T-helper 2 cell treated with Interferon-gamma antibody and Interleukin-4, amounts not matched to agents 5 μg/mL and 100 μg/mL, for 36 hours (primary cell): ENCODE results near the gene OR5A2.
"Not testable (repeated sequence)": the region's sequence is repeated elsewhere in the genome, so short reads cannot be mapped to it uniquely, and the experiment has no call there.

Experiments
- DNase-seq: peaks from one replicate; pipeline ENCODE4 v3.0.0; 2021; ENCODE audit warnings: low spot score
- H3K27ac Mint-ChIP-seq: one replicate; pipeline ENCODE4 v1.8.0; 2021; ENCODE audit warnings: mild to moderate bottlenecking, mixed read lengths
- H3K27me3 Mint-ChIP-seq: one replicate; pipeline ENCODE4 v1.8.0; 2021; ENCODE audit warnings: low read depth, mixed read lengths
- H3K36me3 Mint-ChIP-seq: one replicate; pipeline ENCODE4 v1.8.0; 2021; ENCODE audit warnings: low read depth, mixed read lengths
- H3K4me1 Mint-ChIP-seq: one replicate; pipeline ENCODE4 v1.8.0; 2021; ENCODE audit warnings: low read depth, mixed read lengths
- H3K4me3 Mint-ChIP-seq: one replicate; pipeline ENCODE4 v1.8.0; 2022; ENCODE audit warnings: mild to moderate bottlenecking, moderate library complexity, mixed read lengths
- H3K9me3 Mint-ChIP-seq: one replicate; pipeline ENCODE4 v1.8.0; 2021; ENCODE audit warnings: mixed read lengths

OR5A2 gene

DNA sequence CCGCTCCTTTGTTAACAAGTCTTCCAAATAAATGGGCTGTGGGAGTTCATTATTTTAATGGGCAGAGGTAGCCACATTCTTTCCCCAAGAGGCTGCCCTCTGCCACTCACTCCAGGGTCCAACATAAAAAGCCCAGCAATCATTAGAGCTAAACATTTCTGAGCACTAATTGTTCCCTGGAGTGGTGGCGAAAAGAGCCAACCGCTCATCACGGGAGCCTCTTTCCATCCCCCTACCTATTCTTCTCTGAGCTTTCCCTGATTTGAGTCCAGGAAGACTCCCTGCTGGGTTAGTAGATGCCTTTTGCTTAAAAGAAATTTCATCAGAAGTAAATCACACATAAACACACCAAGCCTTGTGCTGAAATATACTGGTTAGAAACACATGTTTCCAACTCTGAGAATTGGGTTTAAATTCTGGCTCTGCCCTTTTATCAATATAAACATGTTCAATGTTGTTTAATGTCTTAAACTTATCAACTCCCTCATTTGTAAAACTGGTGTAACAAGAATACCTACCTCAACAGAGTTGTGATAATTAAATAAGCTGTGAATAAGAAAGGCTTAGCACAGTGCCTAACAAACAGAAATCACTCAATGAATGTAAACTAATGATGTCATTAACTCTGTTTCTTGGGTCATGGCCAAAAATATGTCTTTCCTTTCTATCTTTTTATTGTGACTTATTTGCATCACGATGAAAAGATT, at the start of gene OR5A2:
Gene OR5A2, minus strand, starts transcription at position 53 of the 707 bp plus-strand sequence. CDS start 3,460 bp downstream, outside the sequence.
- Mint-ChIP-seq H3K9me3 (no peaks in the 10 kb centered on the region), H3K27ac (no peak within 1 kb of the TSS), H3K36me3 (no peaks in the 10 kb centered on the region), H3K27me3 (peaks cover 2% of the 10 kb centered on the region), H3K4me3 (no peak within 1 kb of the TSS), H3K4me1 (no peaks in the 10 kb centered on the region)
- no peak for DNase-seq

DNA sequence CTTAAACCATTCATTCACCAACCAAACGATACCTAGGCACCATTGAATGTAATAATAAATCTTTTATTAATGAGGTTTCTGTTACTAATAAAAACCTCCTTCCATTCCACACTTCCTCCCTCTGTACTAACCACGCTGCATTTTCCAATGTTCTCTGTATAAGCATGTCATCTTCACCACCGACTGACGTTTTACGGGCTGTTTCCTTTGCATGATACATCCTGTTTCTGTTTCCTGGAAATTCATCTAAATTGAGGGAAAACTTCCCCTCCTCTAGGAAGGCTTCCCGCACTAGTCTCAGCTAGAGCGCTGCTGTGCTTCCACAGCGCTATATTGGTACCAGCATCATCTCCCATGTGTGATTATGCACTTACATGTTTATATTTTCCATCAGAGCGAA, 49.0 kb upstream of the OR5A2 start:
- no peaks in the 10 kb centered on the region for H3K36me3 Mint-ChIP-seq
- DNase-seq = no peak
- no peaks in the 10 kb centered on the region for H3K4me1 Mint-ChIP-seq
- H3K9me3 Mint-ChIP-seq = no peaks in the 10 kb centered on the region
- peaks cover 7% of the 10 kb centered on the region for H3K27me3 Mint-ChIP-seq
- no peak overlapping the region for H3K27ac Mint-ChIP-seq
- H3K4me3 Mint-ChIP-seq = no peak overlapping the region

- Mint-ChIP-seq H3K27me3 (peaks cover 3% of the 10 kb centered on the region), H3K36me3 (no peaks in the 10 kb centered on the region), H3K9me3 (no peaks in the 10 kb centered on the region), H3K27ac (no peak within 1 kb of the TSS), H3K4me1 (no peaks in the 10 kb centered on the region), H3K4me3 (no peak within 1 kb of the TSS)
- DNase-seq = no peak
Measured at GRCh38 chr11:59473015-59473414, 46.8 kb upstream of the OR5A2 start, which contains the start of gene OR4D10. Gene OR4D10, plus strand, starts transcription at chr11:59473315. Its CDS starts 4,115 bp downstream, at chr11:59477430.

GRCh38 chr11:59463190-59463641, 37.0 kb upstream of the OR5A2 start:
- H3K36me3 Mint-ChIP-seq = no peaks in the 10 kb centered on the region
- peaks cover 3% of the 10 kb centered on the region for H3K27me3 Mint-ChIP-seq
- no peak overlapping the region for H3K27ac Mint-ChIP-seq
- no peak overlapping the region for H3K4me3 Mint-ChIP-seq
- H3K4me1 Mint-ChIP-seq = no peaks in the 10 kb centered on the region
- no peaks in the 10 kb centered on the region for H3K9me3 Mint-ChIP-seq
- DNase-seq = no peak

DNA sequence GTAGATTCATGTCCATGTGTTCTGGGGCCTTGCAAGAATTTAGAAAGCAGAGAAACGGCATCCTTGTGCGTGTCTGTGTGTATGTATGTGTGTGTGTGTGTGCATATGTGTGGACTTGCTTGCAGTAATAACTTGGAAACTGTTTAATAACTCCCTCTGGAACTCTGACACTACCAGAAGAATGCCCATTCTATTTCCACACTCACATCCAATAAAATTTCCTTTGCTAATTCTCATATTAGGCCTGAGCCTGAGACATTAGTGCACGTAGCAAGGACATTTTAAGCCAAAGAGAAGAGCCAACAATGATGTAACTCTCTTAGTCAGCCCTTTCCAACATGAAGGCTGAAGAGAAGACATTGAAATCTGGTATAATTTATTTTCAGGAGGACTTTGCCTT, 33.7 kb upstream of the OR5A2 start:
- Mint-ChIP-seq H3K27ac (no peak overlapping the region), H3K9me3 (no peaks in the 10 kb centered on the region), H3K4me3 (no peak overlapping the region), H3K27me3 (peaks cover 3% of the 10 kb centered on the region), H3K4me1 (no peaks in the 10 kb centered on the region), H3K36me3 (no peaks in the 10 kb centered on the region)
- DNase-seq = no peak

DNA sequence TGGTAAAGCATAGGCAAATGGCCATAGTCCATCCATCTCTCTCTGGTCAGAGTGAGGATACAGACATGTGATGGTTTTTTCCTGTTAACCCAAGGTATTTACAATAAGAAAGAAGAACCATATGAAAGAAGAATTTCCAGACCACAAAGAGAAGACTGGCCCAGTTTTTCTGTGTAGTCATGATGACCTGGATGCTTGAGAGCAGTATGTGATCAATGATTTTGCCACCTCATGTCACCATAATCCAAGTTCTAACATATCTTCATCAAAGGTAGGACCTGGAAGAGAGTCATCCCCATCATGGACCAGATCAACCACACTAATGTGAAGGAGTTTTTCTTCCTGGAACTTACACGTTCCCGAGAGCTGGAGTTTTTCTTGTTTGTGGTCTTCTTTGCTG, 30.4 kb upstream of the OR5A2 start, which contains the start of gene OR4D6:
Gene OR4D6, plus strand, starts transcription at position 301 of the 400 bp plus-strand sequence. Its CDS starts 0 bp downstream, at position 301.
- H3K36me3 Mint-ChIP-seq = no peaks in the 10 kb centered on the region
- no peak within 1 kb of the TSS for H3K4me3 Mint-ChIP-seq
- H3K27ac Mint-ChIP-seq = no peak within 1 kb of the TSS
- no peak for DNase-seq
- H3K27me3 Mint-ChIP-seq = no peaks in the 10 kb centered on the region
- no peaks in the 10 kb centered on the region for H3K9me3 Mint-ChIP-seq
- no peaks in the 10 kb centered on the region for H3K4me1 Mint-ChIP-seq

- Mint-ChIP-seq H3K27me3 (peaks cover 5% of the 10 kb centered on the region), H3K36me3 (no peaks in the 10 kb centered on the region), H3K4me3 (no peak overlapping the region), H3K4me1 (no peaks in the 10 kb centered on the region), H3K27ac (no peak overlapping the region), H3K9me3 (no peaks in the 10 kb centered on the region)
- no peak for DNase-seq
Measured at GRCh38 chr11:59448484-59448883, 22.3 kb upstream of the OR5A2 start.

DNA sequence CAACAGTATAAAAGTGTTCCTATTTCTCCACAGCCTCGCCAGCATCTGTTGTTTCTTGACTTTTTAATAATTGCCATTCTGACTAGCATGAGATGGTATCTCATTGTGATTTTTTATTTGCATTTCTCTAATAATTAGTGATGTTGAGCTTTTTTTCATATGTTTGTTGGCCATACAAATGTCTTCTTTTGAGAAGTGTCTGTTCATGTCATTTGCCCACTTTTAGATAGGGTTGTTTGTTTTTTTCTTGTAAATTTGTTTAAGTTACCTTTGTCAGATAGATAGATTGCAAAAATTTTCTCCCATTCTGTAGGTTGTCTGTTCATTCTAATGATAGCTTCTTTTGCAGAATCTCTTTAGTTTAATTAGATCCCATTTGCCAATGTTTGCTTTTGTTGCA, 19.4 kb upstream of the OR5A2 start:
- H3K9me3 Mint-ChIP-seq, H3K36me3 Mint-ChIP-seq, H3K27me3 Mint-ChIP-seq, H3K4me1 Mint-ChIP-seq, H3K4me3 Mint-ChIP-seq, DNase-seq, H3K27ac Mint-ChIP-seq: not testable (repeated sequence)

DNA sequence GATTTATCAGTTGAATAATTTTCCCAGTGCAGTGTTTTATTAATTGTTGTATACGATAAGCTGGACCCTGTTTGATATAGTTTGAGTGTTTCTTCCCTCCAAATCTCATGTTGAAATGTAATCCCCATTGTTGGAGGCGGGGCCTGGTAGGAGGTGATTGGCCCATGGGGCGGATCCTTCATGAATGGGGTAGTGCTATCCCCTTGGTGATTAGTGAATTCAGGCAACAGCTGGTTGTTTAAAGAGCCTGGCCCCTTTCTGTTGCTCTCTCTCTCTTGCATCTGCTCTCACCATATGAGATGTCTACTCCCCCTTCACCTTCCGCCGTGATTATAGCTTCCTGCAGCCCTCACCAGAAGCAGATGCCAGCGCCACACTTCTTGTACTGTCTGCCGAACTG, 11.6 kb upstream of the OR5A2 start:
- H3K27me3 Mint-ChIP-seq = peaks cover 1% of the 10 kb centered on the region
- no peak for DNase-seq
- H3K9me3 Mint-ChIP-seq = no peaks in the 10 kb centered on the region
- H3K36me3 Mint-ChIP-seq = no peaks in the 10 kb centered on the region
- no peak overlapping the region for H3K27ac Mint-ChIP-seq
- H3K4me3 Mint-ChIP-seq = no peak overlapping the region
- no peaks in the 10 kb centered on the region for H3K4me1 Mint-ChIP-seq

- no peak within 1 kb of the TSS for H3K27ac Mint-ChIP-seq
- no peak for DNase-seq
- no peaks in the 10 kb centered on the region for H3K4me1 Mint-ChIP-seq
- no peaks in the 10 kb centered on the region for H3K9me3 Mint-ChIP-seq
- H3K27me3 Mint-ChIP-seq = peaks cover 4% of the 10 kb centered on the region
- H3K36me3 Mint-ChIP-seq = no peaks in the 10 kb centered on the region
- no peak within 1 kb of the TSS for H3K4me3 Mint-ChIP-seq
Measured at GRCh38 chr11:59436169-59436568, 10.0 kb upstream of the OR5A2 start, which contains the start of gene OR5A1. Gene OR5A1, plus strand, starts transcription at chr11:59436469. Its CDS starts 6,700 bp downstream, at chr11:59443169.

GRCh38 chr11:59429924-59430516, 3.8 kb upstream of the OR5A2 start:
- Mint-ChIP-seq H3K9me3 (no peaks in the 10 kb centered on the region), H3K27me3 (peaks cover 6% of the 10 kb centered on the region), H3K27ac (no peak overlapping the region), H3K36me3 (no peaks in the 10 kb centered on the region), H3K4me1 (no peaks in the 10 kb centered on the region), H3K4me3 (no peak overlapping the region)
- DNase-seq = peak; percentile 8

DNA sequence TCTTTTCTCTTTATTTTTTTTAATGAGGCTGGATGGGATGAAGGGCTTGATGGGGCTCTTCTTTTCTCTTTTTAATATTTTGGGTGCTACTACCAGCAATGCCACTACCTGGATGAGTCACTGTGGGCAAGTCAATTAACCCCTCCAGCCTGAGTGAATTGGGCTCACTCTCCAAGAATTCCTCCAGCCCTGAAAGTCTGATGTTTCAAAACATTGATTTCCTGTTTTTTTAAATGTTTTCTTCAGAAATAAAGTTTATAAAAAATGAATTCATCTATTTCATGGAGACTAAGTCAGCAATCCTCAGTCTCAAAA, 812 bp upstream of the OR5A2 start:
- H3K27ac Mint-ChIP-seq = no peak overlapping the region
- H3K4me3 Mint-ChIP-seq = no peak overlapping the region
- H3K9me3 Mint-ChIP-seq = no peaks in the 10 kb centered on the region
- H3K36me3 Mint-ChIP-seq = no peaks in the 10 kb centered on the region
- H3K4me1 Mint-ChIP-seq = no peaks in the 10 kb centered on the region
- no peak for DNase-seq
- peaks cover 4% of the 10 kb centered on the region for H3K27me3 Mint-ChIP-seq

DNA sequence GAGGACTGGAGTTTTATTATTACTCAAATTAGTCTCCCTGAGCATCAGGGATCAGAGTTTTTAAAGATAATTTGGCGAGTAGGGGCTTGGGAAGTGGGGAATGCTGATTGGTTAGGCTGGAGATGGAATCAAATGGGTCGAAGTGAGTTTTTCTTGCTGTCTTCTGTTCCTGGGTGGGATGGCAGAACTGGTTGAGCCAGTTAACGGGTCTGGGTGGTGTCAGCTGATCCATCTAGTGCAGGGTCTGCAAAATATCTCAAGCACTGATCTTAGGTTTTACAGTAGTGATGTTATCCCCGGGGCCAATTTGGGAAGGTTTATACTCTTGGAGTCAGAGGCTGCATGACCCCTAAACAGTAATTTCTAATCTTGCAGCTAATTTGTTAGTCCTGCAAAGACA, 1.1 kb downstream of the OR5A2 start:
- Mint-ChIP-seq H3K36me3 (no peaks in the 10 kb centered on the region), H3K27me3 (peaks cover 2% of the 10 kb centered on the region), H3K27ac (no peak overlapping the region), H3K9me3 (no peaks in the 10 kb centered on the region), H3K4me3 (no peak overlapping the region), H3K4me1 (no peaks in the 10 kb centered on the region)
- no peak for DNase-seq

DNA sequence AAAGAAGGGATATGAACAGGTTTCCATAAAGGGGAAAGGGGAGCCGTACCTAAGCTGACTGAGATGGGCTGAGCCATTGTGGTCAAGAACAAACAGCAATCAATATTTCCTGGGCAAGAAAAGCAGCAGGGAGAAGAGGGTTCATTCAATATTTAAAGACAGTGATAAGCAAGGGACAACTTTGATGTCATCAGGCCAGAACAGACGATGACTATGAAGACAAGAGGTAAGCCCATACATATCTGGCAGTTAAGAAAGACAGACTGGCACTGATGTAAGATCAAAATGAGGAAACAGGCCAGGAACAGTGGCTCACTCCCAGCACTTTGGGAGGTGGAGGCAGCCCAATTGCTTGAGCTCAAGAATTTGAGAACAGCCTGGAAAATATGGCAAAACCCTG, 2.4 kb downstream of the OR5A2 start:
- peaks cover 3% of the 10 kb centered on the region for H3K27me3 Mint-ChIP-seq
- no peaks in the 10 kb centered on the region for H3K4me1 Mint-ChIP-seq
- no peak overlapping the region for H3K27ac Mint-ChIP-seq
- no peak overlapping the region for H3K4me3 Mint-ChIP-seq
- no peak for DNase-seq
- no peaks in the 10 kb centered on the region for H3K9me3 Mint-ChIP-seq
- no peaks in the 10 kb centered on the region for H3K36me3 Mint-ChIP-seq
